DND-41 (cell line): Measurements from ENCODE around the gene MAP2K5.

Source experiments
- ATAC-seq: fragments of 200-7000 bp; cut with Tn5 transposase; 3 replicates; pipeline ENCODE4 v1.9.1; 2021; ENCODE audit warnings: low read depth; ENCODE audit not compliant: insufficient read depth
- DNase-seq: peaks from one replicate; pipeline ENCODE4 v3.0.0-alpha.2; 2020
- H2AFZ ChIP-seq: 2 replicates; pipeline ENCODE4 v1.6.0; 2012; ENCODE audit warnings: low read depth, low read length
- H3K27ac ChIP-seq: 2 replicates; pipeline ENCODE4 v1.5.1; 2012; ENCODE audit warnings: low read length, inconsistent platforms
- H3K27me3 ChIP-seq: fragments of 200-600 bp; sonication (generic); 2 replicates; pipeline ENCODE4 v1.6.0; 2012; ENCODE audit warnings: low read length, mild to moderate bottlenecking, inconsistent platforms; ENCODE audit not compliant: insufficient read depth, poor library complexity
- H3K36me3 ChIP-seq: 2 replicates; pipeline ENCODE4 v1.5.1; 2012; ENCODE audit warnings: low read length, inconsistent platforms; ENCODE audit not compliant: insufficient read depth
- H3K4me1 ChIP-seq: 2 replicates; pipeline ENCODE4 v1.5.1; 2012; ENCODE audit warnings: mild to moderate bottlenecking, low read length; ENCODE audit not compliant: insufficient read depth
- H3K4me2 ChIP-seq: 2 replicates; pipeline ENCODE4 v1.6.0; 2012; ENCODE audit warnings: mild to moderate bottlenecking, moderate library complexity, low read length, inconsistent platforms; ENCODE audit not compliant: insufficient read depth
- H3K4me3 ChIP-seq, 2 experiments: fragments of 200-600 bp in 1 of 2; shearing (Covaris generic) in 1 of 2; 2 replicates each; pipeline ENCODE4 v1.5.1; 2012 to 2016; ENCODE audit warnings: inconsistent platforms in 2 of 2, low read length in 2 of 2, mild to moderate bottlenecking in 2 of 2, low read depth in 1 of 2, moderate library complexity in 1 of 2
- H3K79me2 ChIP-seq: 2 replicates; pipeline ENCODE4 v1.6.0; 2012; ENCODE audit warnings: low read length, inconsistent platforms; ENCODE audit not compliant: insufficient read depth
- H3K9ac ChIP-seq: 2 replicates; pipeline ENCODE4 v1.6.0; 2012; ENCODE audit warnings: low read depth, mild to moderate bottlenecking, inconsistent platforms, low read length, moderate library complexity
- H3K9me3 ChIP-seq: 2 replicates; pipeline ENCODE4 v1.5.1; 2012; ENCODE audit warnings: low read length, moderate library complexity, mild to moderate bottlenecking, inconsistent platforms; ENCODE audit not compliant: insufficient read depth, severe bottlenecking
- H4K20me1 ChIP-seq: 2 replicates; pipeline ENCODE4 v1.6.0; 2012; ENCODE audit warnings: low read length; ENCODE audit not compliant: insufficient read depth
- CTCF ChIP-seq: IDR thresholded peaks from 2 replicates; pipeline ENCODE4 v1.5.1; 2012; ENCODE audit warnings: borderline replicate concordance, low read length, moderate library complexity, mild to moderate bottlenecking; ENCODE audit not compliant: poor library complexity, severe bottlenecking; ENCODE audit errors: extremely low read depth
- EZH2 ChIP-seq: IDR thresholded peaks from 3 replicates; pipeline ENCODE4 v1.6.1; 2012; ENCODE audit warnings: borderline replicate concordance, low read depth, mild to moderate bottlenecking, moderate library complexity, low read length, inconsistent platforms; ENCODE audit not compliant: severe bottlenecking

MAP2K5 gene

GRCh38 chr15:67594770-67595169, 52.3 kb downstream of the MAP2K5 start:
- no peak overlapping the region for H3K4me2 ChIP-seq
- no peak overlapping the region for H3K9ac ChIP-seq
- H3K79me2 ChIP-seq, result no peaks in the 10 kb centered on the region
- H3K27ac ChIP-seq, result no peak overlapping the region
- DNase-seq (no peak), ATAC-seq (no peak)
- no peak for TF ChIP-seq EZH2
- no peak for TF ChIP-seq CTCF
- H4K20me1 ChIP-seq, result no peaks in the 10 kb centered on the region
- no peaks in the 10 kb centered on the region for H3K9me3 ChIP-seq
- no peak overlapping the region for H3K4me3 ChIP-seq
- H2AFZ ChIP-seq, result no peak overlapping the region
- no peaks in the 10 kb centered on the region for H3K27me3 ChIP-seq
- peaks cover 23% of the 10 kb centered on the region for H3K36me3 ChIP-seq
- H3K4me1 ChIP-seq, result no peaks in the 10 kb centered on the region

- no peak for DNase-seq
Measured at GRCh38 chr15:67595572-67595971, 53.1 kb downstream of the MAP2K5 start.

GRCh38 chr15:67601073-67601472, 58.6 kb downstream of the MAP2K5 start:
- DNase-seq (no peak), ATAC-seq (no peak)
- H3K9me3 ChIP-seq, result no peaks in the 10 kb centered on the region
- no peak overlapping the region for H3K4me2 ChIP-seq
- H3K27me3 ChIP-seq, result no peaks in the 10 kb centered on the region
- no peak overlapping the region for H3K27ac ChIP-seq
- no peak for TF ChIP-seq CTCF
- H3K79me2 ChIP-seq, result no peaks in the 10 kb centered on the region
- no peak overlapping the region for H2AFZ ChIP-seq
- H3K9ac ChIP-seq, result no peak overlapping the region
- H3K4me3 ChIP-seq, result no peak overlapping the region
- no peaks in the 10 kb centered on the region for H3K4me1 ChIP-seq
- H3K36me3 ChIP-seq, result peaks cover 13% of the 10 kb centered on the region
- H4K20me1 ChIP-seq, result no peaks in the 10 kb centered on the region

More at GRCh38 chr15:67595572-67595971, 53.1 kb downstream of the MAP2K5 start:
- H2AFZ ChIP-seq, result no peak overlapping the region
- H3K4me2 ChIP-seq, result no peak overlapping the region
- peaks cover 26% of the 10 kb centered on the region for H3K36me3 ChIP-seq
- H4K20me1 ChIP-seq, result no peaks in the 10 kb centered on the region
- H3K4me1 ChIP-seq, result no peaks in the 10 kb centered on the region
- no peak for ATAC-seq
- H3K27ac ChIP-seq, result no peak overlapping the region
- H3K79me2 ChIP-seq, result no peaks in the 10 kb centered on the region
- TF ChIP-seq CTCF (no peak), EZH2 (no peak)
- no peaks in the 10 kb centered on the region for H3K27me3 ChIP-seq
- no peaks in the 10 kb centered on the region for H3K9me3 ChIP-seq
- H3K9ac ChIP-seq, result no peak overlapping the region
- no peak overlapping the region for H3K4me3 ChIP-seq

- no peaks in the 10 kb centered on the region for H3K27me3 ChIP-seq
- no peak overlapping the region for H3K4me2 ChIP-seq
- no peak for TF ChIP-seq CTCF
- no peak for TF ChIP-seq EZH2
- H3K36me3 ChIP-seq, result peaks cover 10% of the 10 kb centered on the region; the same call in 1 of the 2 replicates
- no peaks in the 10 kb centered on the region for H3K79me2 ChIP-seq
- DNase-seq (no peak), ATAC-seq (no peak)
- no peaks in the 10 kb centered on the region for H4K20me1 ChIP-seq
- H3K9ac ChIP-seq, result no peak overlapping the region
- H3K4me3 ChIP-seq, result no peak overlapping the region
- no peaks in the 10 kb centered on the region for H3K9me3 ChIP-seq
- H3K4me1 ChIP-seq, result no peaks in the 10 kb centered on the region
- H3K27ac ChIP-seq, result no peak overlapping the region
- H2AFZ ChIP-seq, result no peak overlapping the region
Measured at GRCh38 chr15:67603063-67603462, 60.6 kb downstream of the MAP2K5 start.
